Glutamatergic neuron (in vitro differentiated cells): ENCODE measurements around the gene CISH. TPM values are rescaled to one million over a fixed set of nuclear protein-coding genes. Genes with fewer than 3 reads are reported as not detected.

Source experiments
- DNase-seq: peaks from one replicate; pipeline ENCODE4 v3.0.0; 2022
- H3K27ac Mint-ChIP-seq: one replicate; pipeline ENCODE4 v1.8.0; 2020; ENCODE audit warnings: mild to moderate bottlenecking, mixed read lengths, inconsistent platforms; ENCODE audit not compliant: unreplicated experiment
- H3K27me3 Mint-ChIP-seq: one replicate; pipeline ENCODE4 v1.8.0; 2020; ENCODE audit warnings: mild to moderate bottlenecking, moderate library complexity, mixed read lengths, inconsistent platforms; ENCODE audit not compliant: unreplicated experiment
- H3K36me3 Mint-ChIP-seq: one replicate; pipeline ENCODE4 v1.8.0; 2020; ENCODE audit warnings: mild to moderate bottlenecking, mixed read lengths, inconsistent platforms; ENCODE audit not compliant: unreplicated experiment
- H3K4me1 Mint-ChIP-seq: one replicate; pipeline ENCODE4 v1.8.0; 2020; ENCODE audit warnings: mild to moderate bottlenecking, low read depth, mixed read lengths, inconsistent platforms; ENCODE audit not compliant: unreplicated experiment
- H3K4me3 Mint-ChIP-seq: one replicate; pipeline ENCODE4 v1.8.0; 2020; ENCODE audit warnings: mild to moderate bottlenecking, mixed read lengths, inconsistent platforms; ENCODE audit not compliant: unreplicated experiment
- H3K9me3 Mint-ChIP-seq: one replicate; pipeline ENCODE4 v1.8.0; 2020; ENCODE audit warnings: mild to moderate bottlenecking, moderate library complexity, mixed read lengths, inconsistent platforms; ENCODE audit not compliant: unreplicated experiment
- CTCF ChIP-seq: fragments of 200-600 bp; sonication (generic); IDR thresholded peaks from one replicate; pipeline ENCODE4 v1.5.0; 2021; ENCODE audit not compliant: partially characterized antibody, unreplicated experiment
- long read RNA-seq: library from polyadenylated mRNA; unstranded; transcript quantifications from one replicate; pipeline ENCODE4 v2.0.0, GENCODE V29; 2020; ENCODE audit not compliant: unreplicated experiment
- total RNA-seq: library from RNA; stranded (reverse); fragmentation: NEBNext Ultra II Directional; extraction: Animal tissue kit (Norgen Biotek cat#: 25700); gene quantifications from one replicate; pipeline ENCODE4 v1.2.1, GENCODE V29; 2021; ENCODE audit not compliant: unreplicated experiment

CISH gene, protein sequence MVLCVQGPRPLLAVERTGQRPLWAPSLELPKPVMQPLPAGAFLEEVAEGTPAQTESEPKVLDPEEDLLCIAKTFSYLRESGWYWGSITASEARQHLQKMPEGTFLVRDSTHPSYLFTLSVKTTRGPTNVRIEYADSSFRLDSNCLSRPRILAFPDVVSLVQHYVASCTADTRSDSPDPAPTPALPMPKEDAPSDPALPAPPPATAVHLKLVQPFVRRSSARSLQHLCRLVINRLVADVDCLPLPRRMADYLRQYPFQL
- total RNA-seq, result 6.0 TPM
- long read RNA-seq, transcript CISH-201 (3 exons, 2,043 nt), result major isoform, 6 of 7 reads
- long read RNA-seq, partial matches to known transcripts, result 1 of 7 reads
- long read RNA-seq, other reads (novel, unspliced or antisense), result 0 of 7 reads

DNA sequence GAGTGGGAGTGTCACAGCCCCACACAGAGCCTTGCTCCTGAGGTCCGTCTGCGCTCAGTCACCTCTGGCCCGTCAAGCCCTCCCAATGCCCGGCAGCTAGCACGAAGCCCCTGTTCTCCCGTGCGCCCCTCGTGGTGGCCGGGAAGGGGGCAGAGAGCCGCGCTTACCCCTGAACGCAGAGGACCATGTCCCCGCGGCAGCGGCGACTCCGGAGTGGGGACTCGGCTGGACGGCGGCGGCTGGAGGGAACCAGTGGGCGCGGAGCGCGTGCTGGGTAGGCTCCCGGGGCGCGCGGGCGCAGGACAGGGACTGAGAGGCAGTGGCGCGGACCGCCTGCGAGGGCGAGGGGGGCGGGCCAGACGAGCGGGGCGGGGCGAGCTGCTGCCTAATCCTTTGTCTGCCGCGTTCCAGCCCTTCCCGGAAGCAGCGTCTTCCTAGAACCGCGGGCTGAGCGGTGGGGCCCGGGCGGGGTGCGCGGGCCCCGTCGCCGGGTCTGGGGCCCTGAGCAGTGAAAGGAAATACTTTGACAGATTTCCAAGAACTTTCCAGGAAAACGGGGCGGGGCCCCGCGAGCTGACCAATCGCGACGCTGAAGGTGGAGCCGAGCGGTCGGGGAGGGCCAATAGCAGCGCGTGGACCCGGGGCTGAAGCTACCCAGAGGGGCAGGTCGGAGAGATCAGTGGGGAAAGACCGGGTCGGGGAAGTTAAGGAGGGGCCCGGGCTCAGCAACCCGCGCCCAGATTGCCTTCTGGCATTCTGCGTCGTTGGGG, at the start of gene CISH:
Gene CISH, minus strand, starts transcription at position 311 of the 770 bp plus-strand sequence. Its CDS starts 124 bp downstream, at position 187.
- peak; percentile 75 for TF ChIP-seq CTCF
- H3K4me1 Mint-ChIP-seq, result peaks cover 19% of the 10 kb centered on the region
- H3K27ac Mint-ChIP-seq, result peak within 1 kb of the TSS; percentile 50
- H3K36me3 Mint-ChIP-seq, result no peaks in the 10 kb centered on the region
- peak within 1 kb of the TSS; percentile 87 for H3K4me3 Mint-ChIP-seq
- peaks cover 13% of the 10 kb centered on the region for H3K27me3 Mint-ChIP-seq
- DNase-seq, result peak; percentile 92
- peaks cover 16% of the 10 kb centered on the region for H3K9me3 Mint-ChIP-seq

DNA sequence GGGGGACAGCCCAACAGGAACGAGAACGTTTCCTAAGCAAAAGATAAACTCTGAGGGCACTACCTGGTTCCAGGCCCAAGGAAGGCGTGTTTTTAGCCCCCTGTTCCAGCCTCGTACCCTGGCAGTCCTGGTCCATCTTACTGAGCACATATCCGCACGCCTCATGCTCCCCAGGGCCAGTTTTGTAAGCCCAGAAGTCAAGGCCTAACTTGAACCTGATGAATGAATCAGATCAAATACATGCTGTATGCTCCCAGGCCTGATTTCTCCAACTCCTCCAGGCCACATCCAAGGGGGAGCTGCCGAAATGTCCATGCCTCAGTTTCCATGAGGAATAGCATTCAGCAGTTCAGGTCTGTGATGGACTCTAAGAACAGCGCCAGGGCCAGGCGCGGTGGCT, 48.8 kb upstream of the CISH start:
- no peak for TF ChIP-seq CTCF
- H3K4me1 Mint-ChIP-seq, result no peaks in the 10 kb centered on the region
- no peak for DNase-seq
- H3K27ac Mint-ChIP-seq, result no peak overlapping the region
- H3K36me3 Mint-ChIP-seq, result peaks cover 8% of the 10 kb centered on the region
- peaks cover 3% of the 10 kb centered on the region for H3K27me3 Mint-ChIP-seq
- no peak overlapping the region for H3K4me3 Mint-ChIP-seq
- peaks cover 6% of the 10 kb centered on the region for H3K9me3 Mint-ChIP-seq

DNA sequence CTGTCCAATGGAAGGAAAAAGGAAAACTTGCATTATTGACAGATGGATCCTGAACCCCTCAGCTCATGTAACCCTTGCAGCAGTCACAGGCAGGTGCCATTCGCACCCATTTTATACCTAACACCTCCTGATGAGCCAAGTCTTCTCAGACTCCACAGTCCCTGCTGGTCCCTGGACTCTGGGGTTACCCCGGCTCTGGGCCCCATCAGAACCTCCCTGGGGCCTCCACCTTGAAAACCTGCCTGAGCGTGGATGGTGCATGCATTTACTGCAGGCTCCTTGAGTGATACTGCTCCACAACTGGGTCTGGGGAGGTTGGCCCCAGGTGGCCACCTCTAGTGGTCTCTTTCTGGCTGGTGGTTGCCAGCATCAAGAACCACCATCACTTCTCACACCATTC, 47.3 kb upstream of the CISH start:
- TF ChIP-seq CTCF, result no peak
- no peak overlapping the region for H3K4me3 Mint-ChIP-seq
- no peak for DNase-seq
- peaks cover 9% of the 10 kb centered on the region for H3K27me3 Mint-ChIP-seq
- H3K4me1 Mint-ChIP-seq, result no peaks in the 10 kb centered on the region
- no peak overlapping the region for H3K27ac Mint-ChIP-seq
- peaks cover 8% of the 10 kb centered on the region for H3K36me3 Mint-ChIP-seq
- peaks cover 2% of the 10 kb centered on the region for H3K9me3 Mint-ChIP-seq

DNA sequence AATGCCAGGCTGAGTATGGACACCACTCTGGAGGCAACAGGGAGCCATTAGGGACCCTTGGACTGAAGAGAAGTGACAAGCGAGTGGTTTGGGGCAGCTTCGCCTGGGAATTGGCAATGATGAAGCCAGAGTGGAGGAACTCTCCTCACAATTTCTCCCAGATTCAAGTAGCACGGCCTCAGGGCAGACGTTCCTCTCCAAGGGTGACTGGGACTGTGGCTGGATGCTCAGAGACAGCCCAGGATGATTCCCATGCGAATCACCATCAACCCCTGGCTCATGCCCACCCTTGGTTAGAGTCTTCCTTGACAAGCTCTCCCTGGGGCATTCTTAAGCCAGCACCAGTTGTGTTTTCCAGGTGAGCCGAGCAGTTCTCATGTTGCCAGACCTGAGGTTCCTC, 46.8 kb upstream of the CISH start:
- DNase-seq, result no peak
- peaks cover 9% of the 10 kb centered on the region for H3K27me3 Mint-ChIP-seq
- no peaks in the 10 kb centered on the region for H3K4me1 Mint-ChIP-seq
- no peak overlapping the region for H3K27ac Mint-ChIP-seq
- TF ChIP-seq CTCF, result no peak
- H3K9me3 Mint-ChIP-seq, result peaks cover 2% of the 10 kb centered on the region
- peaks cover 8% of the 10 kb centered on the region for H3K36me3 Mint-ChIP-seq
- H3K4me3 Mint-ChIP-seq, result no peak overlapping the region

DNA sequence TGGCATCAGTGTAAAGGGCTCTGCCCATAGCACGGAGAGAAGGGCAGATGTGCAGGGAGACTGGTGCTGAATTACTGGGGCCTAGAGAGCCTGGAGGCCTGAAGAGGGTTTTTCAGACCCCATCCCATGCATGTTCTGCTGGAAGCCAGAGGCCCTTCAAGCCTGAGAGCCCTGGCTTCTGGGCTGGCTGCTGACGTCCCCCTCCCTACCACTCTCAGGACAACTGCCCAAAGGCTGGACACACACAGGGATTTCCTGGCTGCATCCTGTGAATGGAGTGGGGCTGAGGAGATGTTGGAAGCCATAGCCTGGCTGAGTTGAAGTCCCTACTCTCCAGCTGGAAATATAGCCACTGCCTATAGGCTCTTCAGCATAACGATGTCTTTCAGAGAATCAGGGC, 46.2 kb upstream of the CISH start:
- no peak for DNase-seq
- H3K9me3 Mint-ChIP-seq, result peaks cover 4% of the 10 kb centered on the region
- H3K27me3 Mint-ChIP-seq, result peaks cover 9% of the 10 kb centered on the region
- no peaks in the 10 kb centered on the region for H3K4me1 Mint-ChIP-seq
- no peak for TF ChIP-seq CTCF
- H3K36me3 Mint-ChIP-seq, result peaks cover 8% of the 10 kb centered on the region
- no peak overlapping the region for H3K4me3 Mint-ChIP-seq
- H3K27ac Mint-ChIP-seq, result no peak overlapping the region
